ENCODE results near the gene KCNQ2. TPM values are rescaled to one million over a fixed set of nuclear protein-coding genes. Genes with fewer than 3 reads are reported as not detected.
"Not testable (repeated sequence)": the region's sequence is repeated elsewhere in the genome, so short reads cannot be mapped to it uniquely, and the experiment has no call there.

KCNQ2 gene
- total and polyA plus RNA-seq, 2 donors = 0.14 to 2.1 TPM

DNA sequence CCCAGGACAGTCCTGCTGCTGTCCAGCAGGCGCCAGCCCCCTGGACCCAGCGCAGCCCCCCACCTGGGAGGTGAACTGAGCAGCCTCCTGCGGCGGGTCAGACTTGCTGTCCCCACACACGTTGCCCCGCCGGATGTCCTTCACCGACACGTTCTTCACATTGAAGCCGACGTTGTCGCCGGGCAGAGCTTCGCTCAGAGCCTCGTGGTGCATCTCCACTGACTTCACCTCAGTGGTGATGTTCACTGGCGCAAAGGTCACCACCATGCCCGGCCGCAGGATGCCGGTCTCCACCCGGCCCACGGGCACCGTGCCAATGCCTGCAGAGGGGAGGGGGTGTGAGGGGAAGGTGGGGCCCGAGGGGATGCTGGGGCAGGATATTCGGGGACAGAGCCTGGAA lies 18.0 kb upstream of the KCNQ2 start:
- no peak overlapping the region for H3K4me3 ChIP-seq (ENCODE audit: low read depth, low read length)

DNA sequence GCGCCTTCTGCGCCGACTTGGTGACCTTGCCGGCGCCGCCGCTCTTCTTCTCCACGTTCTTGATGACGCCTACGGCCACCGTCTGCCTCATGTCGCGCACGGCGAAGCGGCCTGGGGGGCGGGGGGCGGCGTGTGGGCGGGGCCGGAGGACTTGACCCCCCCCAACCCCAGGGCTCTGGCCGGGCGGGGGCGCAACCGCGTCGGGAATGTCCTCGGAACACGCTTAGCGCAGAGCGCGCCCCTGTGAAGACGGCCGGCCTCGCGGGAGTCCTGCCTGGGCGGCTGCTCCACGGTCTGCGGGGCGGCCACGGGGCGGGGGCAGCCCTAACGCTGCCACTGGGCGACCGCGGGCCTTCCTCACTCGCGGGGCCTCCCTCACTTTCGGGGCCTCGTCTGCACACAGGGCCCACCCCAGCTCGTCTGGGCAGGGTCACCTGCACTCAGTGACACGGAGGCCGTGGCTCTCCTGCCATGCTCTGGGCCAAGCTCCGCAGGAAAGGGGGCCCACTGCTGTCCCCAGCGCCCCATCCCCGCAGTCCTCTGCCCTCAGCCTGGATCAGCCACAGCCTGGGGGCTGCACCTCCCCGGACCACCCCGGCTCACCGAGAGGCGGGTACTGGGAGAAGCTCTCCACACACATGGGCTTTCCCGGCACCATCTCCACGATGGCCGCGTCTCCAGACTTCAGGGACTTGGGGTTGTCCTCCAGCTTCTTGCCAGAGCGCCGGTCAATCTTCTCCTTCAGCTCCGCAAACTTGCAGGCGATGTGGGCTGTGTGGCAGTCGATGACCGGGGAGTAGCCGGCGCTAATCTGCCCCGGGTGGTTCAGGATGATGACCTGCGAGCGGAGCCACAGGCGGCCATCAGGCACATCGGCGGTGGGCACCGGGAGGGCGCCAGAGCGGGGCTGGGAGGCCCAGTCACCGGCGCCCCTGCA lies 16.1 kb upstream of the KCNQ2 start:
- no peak overlapping the region for H3K4me3 ChIP-seq (ENCODE audit: low read depth, low read length)
- no peaks in the 10 kb centered on the region for H3K4me1 ChIP-seq (ENCODE audit: insufficient read depth)
- DNase-seq (ENCODE audit: extremely low spot score) = no peak
- no peaks in the 10 kb centered on the region for H3K36me3 ChIP-seq (ENCODE audit: insufficient read depth)
- no peak overlapping the region for H3K27ac ChIP-seq (ENCODE audit: low read depth)
- WGBS = 13% methylated on average over 83 of the region's 83 CpGs

More for the DNA sequence above, 18.0 kb upstream of the KCNQ2 start:
- Histone ChIP-seq H3K27ac (ENCODE audit: low read depth) (no peak overlapping the region), H3K36me3 (ENCODE audit: insufficient read depth) (no peaks in the 10 kb centered on the region), H3K4me1 (ENCODE audit: insufficient read depth) (no peaks in the 10 kb centered on the region)
- DNase-seq (ENCODE audit: extremely low spot score) = no peak
- 73% methylated on average over 24 of the region's 24 CpGs for WGBS

DNA sequence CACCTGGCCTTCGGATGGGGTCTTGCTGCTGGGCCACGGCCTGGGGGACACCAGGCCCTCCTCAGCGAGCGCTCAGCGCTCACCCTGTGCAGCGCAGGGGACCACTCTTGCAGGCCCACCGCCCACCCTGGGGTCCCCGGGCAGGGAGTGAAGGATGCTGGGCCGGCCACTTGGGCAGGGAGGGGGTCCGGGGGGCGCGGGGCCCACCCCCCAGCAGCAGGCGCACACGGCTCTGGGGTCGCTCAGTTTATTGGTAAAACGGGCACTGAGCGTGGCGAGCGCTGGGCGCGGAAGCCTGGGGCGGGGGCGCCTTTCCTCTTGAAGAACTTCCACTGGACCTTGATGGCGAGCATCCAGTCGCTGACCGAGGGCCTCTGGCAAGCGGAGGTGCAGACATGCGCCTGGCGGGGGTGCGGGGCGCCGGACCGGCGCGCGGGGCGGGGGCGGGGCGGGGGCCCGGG lies 15.4 kb upstream of the KCNQ2 start:
- no peak for DNase-seq (ENCODE audit: extremely low spot score)
- Histone ChIP-seq H3K27ac (ENCODE audit: low read depth) (no peak overlapping the region), H3K4me3 (ENCODE audit: low read depth, low read length) (no peak overlapping the region), H3K4me1 (ENCODE audit: insufficient read depth) (no peaks in the 10 kb centered on the region), H3K36me3 (ENCODE audit: insufficient read depth) (no peaks in the 10 kb centered on the region)
- 8% methylated on average over 39 of the region's 40 CpGs for WGBS

DNA sequence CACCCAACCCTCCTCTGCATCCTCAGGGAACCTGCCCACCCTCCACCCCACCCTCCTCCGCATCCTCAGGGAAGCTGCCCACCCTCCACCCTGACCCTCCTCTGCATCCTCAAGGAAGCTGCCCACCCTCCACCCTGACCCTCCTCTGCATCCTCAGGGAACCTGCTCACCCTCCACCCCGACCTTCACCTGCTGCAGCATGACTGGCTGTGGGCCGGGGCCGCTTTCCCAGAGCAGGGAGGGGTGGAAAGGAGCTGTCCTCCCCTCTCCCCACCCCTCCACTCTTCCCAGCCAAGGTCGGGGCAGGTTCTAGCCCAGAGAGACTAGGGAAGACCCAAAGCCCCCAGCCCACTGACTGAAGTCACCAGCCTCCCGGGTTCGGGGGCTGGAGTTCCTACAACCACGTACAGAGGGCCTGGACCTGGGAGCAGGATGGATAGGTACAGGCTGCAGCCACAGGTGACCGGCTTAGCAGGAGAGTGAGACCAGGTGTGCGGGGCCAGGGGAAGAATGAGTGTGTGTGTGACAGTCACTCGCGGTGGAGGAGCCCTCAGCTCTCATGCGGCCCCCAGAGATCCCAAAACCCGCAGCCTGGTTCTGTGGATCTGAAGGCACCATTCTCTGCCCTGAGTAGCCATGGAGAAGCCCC lies 14.8 kb upstream of the KCNQ2 start:
- H3K4me3 ChIP-seq (ENCODE audit: low read depth, low read length) = no peak overlapping the region
- H3K4me1 ChIP-seq (ENCODE audit: insufficient read depth) = no peaks in the 10 kb centered on the region
- 52% methylated on average over 14 of the region's 14 CpGs for WGBS
- no peak overlapping the region for H3K27ac ChIP-seq (ENCODE audit: low read depth)
- no peaks in the 10 kb centered on the region for H3K36me3 ChIP-seq (ENCODE audit: insufficient read depth)
- no peak for DNase-seq (ENCODE audit: extremely low spot score)

DNA sequence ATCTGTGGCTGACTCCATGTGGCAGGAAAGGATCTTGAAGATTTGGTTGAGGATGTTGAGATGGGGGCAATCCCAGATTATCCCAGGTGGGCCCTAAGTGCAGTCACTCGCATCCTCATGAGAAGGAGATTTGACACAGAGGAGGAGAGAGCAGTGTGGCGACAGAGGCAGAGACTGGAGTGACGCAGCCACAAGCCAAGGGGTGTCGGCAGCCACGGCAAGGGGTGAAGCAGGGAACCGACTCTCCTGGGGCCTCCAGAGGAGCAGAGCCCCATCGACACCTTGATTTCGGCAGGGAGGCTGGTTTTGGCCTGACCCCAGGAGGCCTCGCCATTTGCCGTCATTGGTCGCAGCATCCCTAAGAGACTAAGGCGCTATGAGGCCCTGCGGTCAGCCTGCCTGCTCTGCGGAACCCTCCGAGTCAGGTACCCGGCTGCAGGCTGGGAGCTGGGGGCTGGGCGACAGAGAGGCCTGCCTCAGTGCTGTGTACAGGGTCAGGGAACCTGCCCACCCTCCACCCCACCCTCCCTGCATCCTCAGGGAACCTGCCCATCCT lies 13.9 kb upstream of the KCNQ2 start:
- WGBS = 92% methylated on average over 17 of the region's 17 CpGs
- Histone ChIP-seq H3K4me1 (ENCODE audit: insufficient read depth) (no peaks in the 10 kb centered on the region), H3K4me3 (ENCODE audit: low read depth, low read length) (no peak overlapping the region)

DNA sequence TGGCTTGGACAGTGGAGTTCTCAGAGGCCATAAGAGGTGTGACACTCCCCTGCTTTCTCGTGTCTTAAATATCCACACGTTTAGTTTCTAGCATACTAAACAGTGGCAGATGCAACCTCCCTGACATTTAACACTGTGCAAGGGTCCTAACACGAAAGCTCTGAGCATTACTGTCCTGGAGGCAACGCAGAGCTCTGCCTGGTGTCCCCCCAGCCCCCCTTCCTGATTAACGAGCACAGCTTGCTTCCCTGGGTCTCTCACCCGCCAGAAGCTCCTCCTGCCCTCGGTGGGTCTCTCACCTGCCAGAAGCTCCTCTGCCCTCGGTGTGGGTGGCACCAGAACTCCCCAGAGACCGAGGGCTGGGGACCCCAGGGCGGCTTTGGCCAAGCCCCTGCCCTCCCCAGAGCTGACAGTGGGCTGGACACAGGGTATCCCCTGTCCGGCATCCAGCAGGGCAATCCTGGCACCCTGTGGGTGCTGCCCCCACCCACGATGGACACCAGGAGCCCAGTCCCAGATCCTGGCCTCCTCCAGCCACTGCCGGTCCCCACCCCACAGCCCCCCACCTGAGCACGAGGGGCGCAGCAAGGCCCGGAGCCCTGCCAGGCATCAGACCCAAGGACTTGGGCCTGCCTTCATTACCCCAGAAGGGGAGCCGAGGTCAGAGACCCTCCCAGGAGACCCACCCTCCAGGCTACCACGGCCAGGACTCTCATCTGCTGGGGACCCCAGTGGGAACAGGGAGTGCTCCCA lies 12.4 kb upstream of the KCNQ2 start:
- Histone ChIP-seq H3K4me1 (ENCODE audit: insufficient read depth) (no peaks in the 10 kb centered on the region), H3K27ac (ENCODE audit: low read depth) (no peak overlapping the region), H3K36me3 (ENCODE audit: insufficient read depth) (no peaks in the 10 kb centered on the region), H3K4me3 (ENCODE audit: low read depth, low read length) (no peak overlapping the region)
- WGBS = 60% methylated on average over 18 of the region's 18 CpGs
- no peak for DNase-seq (ENCODE audit: extremely low spot score)

More for the DNA sequence above, 13.9 kb upstream of the KCNQ2 start:
- H3K27ac ChIP-seq (ENCODE audit: low read depth) = no peak overlapping the region
- H3K36me3 ChIP-seq (ENCODE audit: insufficient read depth) = no peaks in the 10 kb centered on the region
- DNase-seq (ENCODE audit: extremely low spot score) = no peak

DNA sequence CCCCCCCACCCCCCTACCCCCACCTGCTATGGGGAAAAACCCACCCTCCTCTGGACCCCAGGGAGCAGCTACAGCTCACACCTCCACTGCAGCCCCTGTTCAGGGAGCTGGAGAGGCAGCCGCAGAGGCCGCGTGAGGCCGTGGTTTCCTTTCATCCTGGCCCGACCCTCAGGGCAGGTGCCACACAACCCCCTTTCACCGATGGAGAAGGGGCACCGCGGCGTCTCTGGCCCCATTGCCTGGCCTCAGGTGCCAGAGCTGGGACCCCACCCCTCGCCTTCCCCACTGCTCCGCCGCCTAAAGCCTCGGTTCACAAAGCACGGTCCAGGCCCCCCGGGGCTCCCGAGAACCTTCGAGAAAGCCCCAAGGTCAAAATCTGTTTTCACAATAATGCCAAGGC lies 11.8 kb upstream of the KCNQ2 start:
- Histone ChIP-seq H3K27ac (ENCODE audit: low read depth) (no peak overlapping the region), H3K4me3 (ENCODE audit: low read depth, low read length) (no peak overlapping the region), H3K36me3 (ENCODE audit: insufficient read depth) (no peaks in the 10 kb centered on the region), H3K4me1 (ENCODE audit: insufficient read depth) (no peaks in the 10 kb centered on the region)
- no peak for DNase-seq (ENCODE audit: extremely low spot score)
- 57% methylated on average over 17 of the region's 17 CpGs for WGBS

DNA sequence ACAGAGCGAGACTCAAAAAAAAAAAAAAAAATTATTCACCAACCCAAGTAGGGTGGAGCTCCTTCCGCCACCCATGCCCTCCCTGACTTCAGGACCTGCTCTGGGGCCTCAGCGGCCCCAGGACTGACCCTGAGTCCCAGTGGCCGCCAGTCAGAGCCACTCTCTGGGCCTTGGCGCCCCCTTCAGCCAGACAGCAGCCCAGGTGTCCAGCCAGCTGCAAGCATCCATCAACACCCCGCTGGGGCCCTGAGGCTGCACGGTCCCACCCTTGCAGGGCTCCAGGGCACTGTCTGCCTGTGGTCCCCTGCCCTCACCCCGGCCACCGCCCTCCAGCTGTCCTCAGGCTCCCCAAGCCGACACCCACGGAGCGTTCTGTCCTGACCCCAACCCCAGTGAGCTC lies 11.4 kb upstream of the KCNQ2 start:
- whole genome bisulfite sequencing = 62% methylated on average over 12 of the region's 12 CpGs
- no peaks in the 10 kb centered on the region for H3K4me1 ChIP-seq (ENCODE audit: insufficient read depth)
- H3K36me3 ChIP-seq (ENCODE audit: insufficient read depth) = no peaks in the 10 kb centered on the region
- H3K4me3 ChIP-seq (ENCODE audit: low read depth, low read length) = no peak overlapping the region
- H3K27ac ChIP-seq (ENCODE audit: low read depth) = no peak overlapping the region
- DNase-seq (ENCODE audit: extremely low spot score) = no peak

DNA sequence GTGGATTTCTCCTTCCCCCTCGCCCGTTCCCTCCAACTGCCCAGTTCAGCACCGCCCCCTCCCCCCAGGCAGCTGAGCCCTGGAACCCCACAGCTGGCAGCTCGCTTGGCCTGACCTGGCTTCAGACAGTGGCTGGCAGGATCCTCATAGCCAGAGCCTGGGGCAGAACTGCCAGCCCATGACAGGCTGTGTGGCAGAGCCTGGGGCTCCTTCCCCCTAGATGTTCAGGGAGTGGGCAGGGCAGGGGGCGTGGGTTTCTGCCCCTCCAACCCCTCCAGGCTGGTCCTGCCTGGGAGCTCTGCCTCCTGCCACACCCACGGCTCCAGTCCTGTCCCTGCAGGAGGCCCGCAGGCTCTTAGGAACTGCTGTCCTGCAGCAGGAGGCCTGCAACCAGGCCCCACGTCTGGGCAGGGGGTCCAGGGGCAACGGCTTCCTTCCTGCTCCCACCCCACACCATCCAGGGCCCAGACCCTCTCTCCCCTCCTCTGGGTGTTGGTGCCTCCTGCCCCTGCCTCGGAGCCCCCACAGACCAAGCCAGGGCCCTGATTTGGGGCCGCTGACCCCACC lies 9.6 kb upstream of the KCNQ2 start:
- no peak overlapping the region for H3K27ac ChIP-seq (ENCODE audit: low read depth)
- no peak overlapping the region for H3K4me3 ChIP-seq (ENCODE audit: low read depth, low read length)
- H3K36me3 ChIP-seq (ENCODE audit: insufficient read depth) = no peaks in the 10 kb centered on the region
- 42% methylated on average over 11 of the region's 11 CpGs for WGBS
- H3K4me1 ChIP-seq (ENCODE audit: insufficient read depth) = no peaks in the 10 kb centered on the region
- DNase-seq (ENCODE audit: extremely low spot score) = no peak

DNA sequence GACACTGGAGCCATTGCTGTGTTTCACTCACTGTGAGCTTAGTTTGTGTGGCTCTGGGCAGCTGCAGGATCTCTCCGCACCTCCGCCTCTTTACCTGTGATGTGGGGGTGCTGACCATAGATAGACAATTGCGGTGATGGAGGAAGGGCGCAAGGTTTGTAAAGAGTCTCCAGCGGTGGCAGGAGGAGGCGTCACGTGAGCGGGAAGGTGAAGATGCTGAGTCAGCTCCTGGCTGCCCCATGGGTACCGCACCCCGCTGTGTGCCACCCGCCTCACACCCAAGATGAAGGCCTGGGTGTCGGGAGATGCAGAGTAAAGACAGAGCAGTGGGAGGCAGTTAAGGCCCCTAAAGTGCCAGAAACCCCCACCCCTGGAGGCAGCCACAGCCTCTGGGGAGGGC lies 9.0 kb upstream of the KCNQ2 start:
- 62% methylated on average over 12 of the region's 12 CpGs for WGBS
- H3K4me3 ChIP-seq (ENCODE audit: low read depth, low read length) = no peak overlapping the region
- no peaks in the 10 kb centered on the region for H3K36me3 ChIP-seq (ENCODE audit: insufficient read depth)

DNA sequence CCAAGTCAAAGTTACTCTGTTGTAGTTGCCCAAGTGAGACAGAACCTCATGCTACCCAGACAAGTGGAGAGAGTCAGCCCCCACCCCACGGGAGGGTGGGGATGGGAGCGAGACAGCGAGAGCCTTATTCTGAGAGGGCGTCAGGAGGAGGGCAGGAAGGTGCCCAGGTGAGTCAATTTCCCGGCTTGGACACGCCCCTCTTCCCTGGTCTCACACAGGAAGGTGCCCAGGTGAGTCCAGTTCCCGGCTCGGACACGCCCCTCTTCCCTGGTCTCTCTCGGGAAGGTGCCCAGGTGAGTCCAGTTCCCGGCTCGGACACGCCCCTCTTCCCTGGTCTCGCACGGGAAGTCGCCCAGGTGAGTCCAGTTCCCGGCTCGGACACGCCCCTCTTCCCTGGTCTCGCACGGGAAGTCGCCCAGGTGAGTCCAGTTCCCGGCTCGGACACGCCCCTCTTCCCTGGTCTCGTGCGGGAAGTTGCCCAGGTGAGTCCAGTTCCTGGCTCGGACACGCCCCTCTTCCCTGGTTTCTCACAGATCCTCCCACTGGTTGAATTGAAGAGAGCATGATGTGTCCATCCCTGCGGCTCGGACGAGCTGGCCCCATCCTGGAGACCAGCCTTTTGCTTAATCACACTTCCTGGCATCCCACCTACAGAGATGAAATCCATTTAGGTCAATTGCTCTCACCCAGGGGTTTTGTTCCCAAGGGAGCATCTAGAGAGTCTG lies 7.4 kb upstream of the KCNQ2 start:
- H3K27ac ChIP-seq (ENCODE audit: low read depth); DNase-seq (ENCODE audit: extremely low spot score); H3K4me3 ChIP-seq (ENCODE audit: low read depth, low read length); H3K4me1 ChIP-seq (ENCODE audit: insufficient read depth); H3K36me3 ChIP-seq (ENCODE audit: insufficient read depth): not testable (repeated sequence)
- 61% methylated on average over 32 of the region's 32 CpGs for WGBS

More for the DNA sequence above, 9.0 kb upstream of the KCNQ2 start:
- Histone ChIP-seq H3K4me1 (ENCODE audit: insufficient read depth) (no peaks in the 10 kb centered on the region), H3K27ac (ENCODE audit: low read depth) (no peak overlapping the region)
- no peak for DNase-seq (ENCODE audit: extremely low spot score)

DNA sequence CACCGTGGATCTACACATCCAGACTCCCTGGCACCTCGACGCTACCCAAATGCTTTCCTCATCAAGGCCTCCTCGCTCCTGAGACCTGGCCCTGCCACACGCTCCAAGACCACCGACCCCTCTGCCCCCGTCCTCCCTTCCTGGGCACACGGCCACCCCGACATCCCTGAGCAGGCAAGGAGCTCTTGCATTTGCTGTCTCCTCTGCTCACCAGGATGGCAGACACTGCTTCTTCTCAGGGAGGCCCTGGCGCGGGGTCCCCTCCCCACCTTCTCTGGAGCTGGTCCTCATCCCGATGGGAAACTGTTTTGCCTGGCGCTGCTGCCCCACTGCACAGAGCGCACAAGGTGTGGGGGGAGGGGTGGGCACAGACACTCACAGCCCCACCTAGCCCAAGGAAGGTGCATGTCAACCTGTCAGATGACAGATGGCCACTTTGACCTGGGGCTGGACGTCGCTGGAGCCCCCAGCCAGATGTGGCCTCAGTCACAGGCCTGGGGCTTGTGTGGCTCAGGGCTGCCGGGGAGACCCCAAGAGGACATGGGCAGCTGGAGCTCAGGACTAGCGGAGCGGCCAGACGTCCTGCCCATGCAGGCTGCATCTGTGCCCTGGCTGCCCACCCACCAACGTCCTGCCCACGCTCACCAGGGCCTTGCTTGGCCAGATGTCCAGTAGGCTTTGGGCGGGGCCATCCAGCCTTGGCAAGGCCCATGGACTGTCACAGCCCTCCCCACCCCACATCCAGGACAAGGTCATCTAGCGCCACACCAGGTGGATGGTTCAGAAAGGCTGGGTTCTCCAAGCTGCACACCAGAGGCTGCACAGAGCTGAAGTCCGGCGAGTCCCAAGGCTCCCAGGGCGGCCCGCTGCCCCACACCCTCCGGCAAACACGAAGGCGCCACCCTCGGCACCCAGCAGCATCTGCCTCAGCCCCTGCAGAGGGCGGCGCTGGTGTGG lies 6.2 kb upstream of the KCNQ2 start:
- no peak for DNase-seq (ENCODE audit: extremely low spot score)
- Histone ChIP-seq H3K4me1 (ENCODE audit: insufficient read depth) (no peaks in the 10 kb centered on the region), H3K36me3 (ENCODE audit: insufficient read depth) (no peaks in the 10 kb centered on the region), H3K4me3 (ENCODE audit: low read depth, low read length) (no peak overlapping the region), H3K27ac (ENCODE audit: low read depth) (no peak overlapping the region)
- WGBS = 82% methylated on average over 34 of the region's 34 CpGs

Data from urinary bladder (tissue), 4 donors.